ES-I3 (cell line): Measurements from ENCODE around the gene ZNF85.
A peak's percentile ranks its signal among the peaks of the same experiment; 100 is the strongest.
"Not testable (repeated sequence)": the region's sequence is repeated elsewhere in the genome, so short reads cannot be mapped to it uniquely, and the experiment has no call there.

Experiments used
- H3K36me3 ChIP-seq: 2 replicates; pipeline ENCODE4 v1.6.1; 2013; ENCODE audit warnings: mild to moderate bottlenecking, low read length, control low read depth, moderate library complexity; ENCODE audit not compliant: insufficient read depth
- H3K4me1 ChIP-seq: 2 replicates; pipeline ENCODE4 v1.6.1; 2013; ENCODE audit warnings: mild to moderate bottlenecking, control low read depth, low read length; ENCODE audit not compliant: insufficient read depth
- H3K9ac ChIP-seq: 2 replicates; pipeline ENCODE4 v1.6.1; 2013; ENCODE audit warnings: low read depth, mild to moderate bottlenecking, low read length, moderate library complexity
- H3K9me3 ChIP-seq: 2 replicates; pipeline ENCODE4 v1.6.1; 2013; ENCODE audit warnings: mild to moderate bottlenecking, low read length, moderate library complexity; ENCODE audit not compliant: control insufficient read depth, insufficient read depth

ZNF85 gene

DNA sequence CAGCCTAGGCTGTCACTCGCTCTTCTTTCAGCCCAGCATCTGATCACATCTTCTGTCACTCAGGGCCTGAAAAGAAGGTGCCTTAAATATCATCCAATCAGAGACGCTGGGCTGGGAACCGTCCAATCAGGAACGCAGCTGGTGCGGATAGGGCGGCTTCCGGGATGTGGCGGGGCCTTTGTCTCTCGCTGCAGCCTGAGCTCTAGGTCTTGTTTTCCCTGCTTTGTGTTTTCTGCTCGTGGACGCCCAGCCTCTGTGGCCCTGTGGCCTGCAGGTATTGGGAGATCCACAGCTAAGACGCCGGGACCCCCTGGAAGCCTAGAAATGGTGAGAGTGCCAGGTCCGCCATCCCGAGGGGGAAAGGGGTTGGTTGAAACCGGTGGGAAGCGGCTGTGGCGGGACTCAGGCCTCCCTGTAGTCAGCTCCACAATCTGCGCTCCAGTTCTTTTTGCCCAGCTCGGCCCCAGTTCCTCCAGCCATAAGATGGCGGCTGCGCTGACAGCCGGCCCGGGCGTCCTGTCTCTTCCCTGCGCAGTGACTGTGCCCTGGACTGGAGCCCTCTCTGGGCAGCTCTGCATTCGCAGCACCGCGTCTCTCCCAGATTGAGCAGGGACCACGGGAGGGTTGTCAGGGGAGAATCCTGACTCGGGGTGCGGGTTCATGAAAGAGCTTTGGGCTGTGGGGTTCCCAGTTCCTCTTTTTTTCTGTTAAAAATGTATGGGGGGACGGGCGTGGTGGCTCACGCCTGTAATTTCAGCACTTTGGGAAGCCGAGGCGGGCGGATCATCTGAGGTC is at the start of gene ZNF85:
Gene ZNF85 (plus strand): TSS at position 175 of the 795 bp plus-strand sequence. CDS start 150 bp downstream, at position 325.
- Histone ChIP-seq H3K9ac (peak within 1 kb of the TSS; percentile 92), H3K9me3 (no peaks in the 10 kb centered on the region), H3K4me1 (no peaks in the 10 kb centered on the region), H3K36me3 (no peaks in the 10 kb centered on the region)

DNA sequence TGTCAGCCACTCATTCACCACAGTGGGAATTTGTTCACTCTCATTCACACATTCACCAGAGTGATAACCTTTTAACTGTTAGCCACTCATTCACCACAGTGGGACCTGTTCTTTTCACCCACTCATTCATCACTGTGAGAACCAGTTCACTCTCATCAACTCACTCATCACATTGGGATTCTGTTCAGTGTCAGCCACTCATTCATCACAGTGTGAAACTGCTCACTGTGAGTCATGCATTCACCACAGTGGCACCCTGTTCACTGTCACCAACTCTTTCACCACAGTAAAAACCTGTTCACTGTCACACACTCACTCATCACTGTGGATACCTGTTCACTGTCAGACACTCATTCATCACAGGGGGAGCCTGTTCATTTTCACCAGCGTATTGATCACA is 43.5 kb upstream of the ZNF85 start:
- H3K4me1 ChIP-seq = no peaks in the 10 kb centered on the region
- H3K9me3 ChIP-seq = no peaks in the 10 kb centered on the region; the same call in 1 of the 2 replicates
- H3K9ac ChIP-seq = no peak overlapping the region
- no peaks in the 10 kb centered on the region for H3K36me3 ChIP-seq

DNA sequence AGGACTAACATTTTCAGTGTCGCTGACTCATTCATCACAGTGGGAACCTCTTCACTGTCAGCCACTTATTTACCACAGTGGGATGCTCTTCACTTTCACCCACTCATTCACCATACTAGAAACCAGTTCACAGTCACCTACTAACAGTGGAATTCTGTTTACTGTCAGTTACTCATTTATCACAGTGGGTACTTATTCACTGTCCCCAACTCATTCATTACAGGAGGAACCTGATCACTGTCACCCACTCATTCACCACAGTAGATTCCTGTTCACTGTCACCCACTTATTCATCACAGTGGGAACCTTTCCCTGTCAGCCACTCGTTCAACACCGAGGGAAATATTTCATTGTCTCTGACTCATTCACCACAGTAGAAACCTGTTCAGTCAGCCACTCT is 10.1 kb upstream of the ZNF85 start:
- Histone ChIP-seq H3K9me3 (no peaks in the 10 kb centered on the region), H3K9ac (no peak overlapping the region), H3K4me1 (no peaks in the 10 kb centered on the region), H3K36me3 (no peaks in the 10 kb centered on the region)

DNA sequence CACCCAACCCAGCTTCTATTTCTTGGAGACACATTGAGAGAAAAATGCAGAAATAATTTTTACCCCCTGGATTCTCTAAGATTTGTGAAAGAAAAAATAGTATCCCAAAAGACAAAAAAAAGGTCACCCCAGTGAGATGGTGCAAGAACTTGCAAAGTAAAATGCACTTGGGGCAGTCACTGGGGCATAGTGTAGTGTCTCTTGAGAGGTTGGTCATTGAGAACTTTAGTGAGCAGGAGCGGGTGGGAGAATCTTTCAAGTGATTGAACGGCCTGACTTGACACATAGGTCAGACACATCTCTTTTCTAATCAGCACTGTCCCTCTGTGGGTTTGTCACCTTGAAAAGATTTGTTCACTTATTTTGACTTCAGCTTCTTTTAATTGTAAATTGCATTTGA is 2.4 kb downstream of the ZNF85 start:
- H3K9ac ChIP-seq = no peak overlapping the region
- no peaks in the 10 kb centered on the region for H3K9me3 ChIP-seq
- H3K36me3 ChIP-seq = no peaks in the 10 kb centered on the region
- H3K4me1 ChIP-seq = no peaks in the 10 kb centered on the region

DNA sequence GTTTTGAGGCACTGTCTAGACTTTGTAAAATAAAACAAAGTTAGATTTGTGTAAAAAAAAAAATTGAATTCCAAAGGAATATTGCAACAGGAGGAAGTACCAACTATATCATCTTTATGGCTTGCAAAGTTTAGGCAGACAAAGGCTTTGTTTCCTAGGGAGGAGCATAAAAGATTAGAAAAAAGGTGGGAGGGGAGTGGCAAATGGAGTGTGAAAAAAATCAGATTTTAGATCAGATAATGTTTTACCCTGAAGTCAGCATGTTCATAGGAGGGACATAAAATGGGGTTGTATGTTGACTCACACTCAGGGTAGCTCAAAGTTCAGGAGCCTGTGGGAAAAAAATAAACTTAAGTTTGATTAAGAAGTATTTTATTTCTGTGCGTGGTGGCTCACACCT is 3.7 kb downstream of the ZNF85 start:
- no peaks in the 10 kb centered on the region for H3K9me3 ChIP-seq
- H3K36me3 ChIP-seq = no peaks in the 10 kb centered on the region
- H3K4me1 ChIP-seq = no peaks in the 10 kb centered on the region
- no peak overlapping the region for H3K9ac ChIP-seq

DNA sequence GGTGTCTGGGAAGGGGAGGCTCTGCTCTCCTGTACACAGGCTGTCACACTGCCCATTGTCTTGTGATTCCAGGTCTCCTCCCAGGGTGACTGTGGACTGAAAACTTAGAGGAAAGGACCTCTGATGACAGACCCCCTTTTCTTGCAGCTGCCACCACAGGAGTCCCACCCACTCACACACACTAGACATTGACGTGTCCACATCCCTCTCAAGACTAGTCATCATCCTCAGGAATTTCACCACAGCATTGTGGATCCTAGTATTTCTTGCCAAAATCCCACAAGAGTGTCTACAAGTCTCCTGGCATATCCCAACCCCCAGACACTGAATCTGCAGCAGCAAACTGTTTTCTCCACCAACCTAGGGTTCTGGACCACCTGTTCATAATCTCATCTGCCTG is 5.3 kb downstream of the ZNF85 start:
- H3K4me1 ChIP-seq = no peaks in the 10 kb centered on the region
- H3K9me3 ChIP-seq = no peaks in the 10 kb centered on the region
- H3K9ac ChIP-seq = no peak overlapping the region
- H3K36me3 ChIP-seq = no peaks in the 10 kb centered on the region

DNA sequence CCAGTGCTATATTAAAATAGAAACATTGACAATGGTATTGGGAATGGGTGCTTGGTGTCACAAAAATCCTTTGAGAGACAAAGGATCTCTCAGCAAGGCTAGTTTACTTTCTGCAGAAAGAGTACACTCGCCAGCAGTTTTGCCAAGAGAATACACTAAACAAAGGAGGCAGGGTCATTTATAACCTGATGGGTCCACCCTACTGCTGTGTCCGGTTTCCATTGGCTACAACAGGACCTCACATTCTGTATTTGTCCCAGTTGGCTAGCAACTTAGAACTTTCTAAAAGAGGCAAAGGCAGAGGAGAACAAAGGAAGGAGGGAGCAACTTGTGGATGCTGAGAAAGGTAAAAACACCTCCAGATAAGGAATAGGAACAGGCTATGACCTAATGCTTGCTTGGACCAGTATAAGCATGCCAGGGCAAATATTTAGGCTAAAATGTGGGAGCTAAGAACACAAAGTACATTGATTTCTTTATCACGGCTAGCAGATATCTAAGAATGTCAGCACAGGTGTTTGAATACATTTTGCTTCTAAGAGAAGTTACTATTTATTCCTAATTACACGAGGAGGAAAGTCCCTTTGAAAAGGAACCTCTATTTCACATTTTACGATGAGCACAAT is 13.4 kb downstream of the ZNF85 start:
- H3K4me1 ChIP-seq, H3K9me3 ChIP-seq: not testable (repeated sequence)
- H3K36me3 ChIP-seq = peaks cover 15% of the 10 kb centered on the region

DNA sequence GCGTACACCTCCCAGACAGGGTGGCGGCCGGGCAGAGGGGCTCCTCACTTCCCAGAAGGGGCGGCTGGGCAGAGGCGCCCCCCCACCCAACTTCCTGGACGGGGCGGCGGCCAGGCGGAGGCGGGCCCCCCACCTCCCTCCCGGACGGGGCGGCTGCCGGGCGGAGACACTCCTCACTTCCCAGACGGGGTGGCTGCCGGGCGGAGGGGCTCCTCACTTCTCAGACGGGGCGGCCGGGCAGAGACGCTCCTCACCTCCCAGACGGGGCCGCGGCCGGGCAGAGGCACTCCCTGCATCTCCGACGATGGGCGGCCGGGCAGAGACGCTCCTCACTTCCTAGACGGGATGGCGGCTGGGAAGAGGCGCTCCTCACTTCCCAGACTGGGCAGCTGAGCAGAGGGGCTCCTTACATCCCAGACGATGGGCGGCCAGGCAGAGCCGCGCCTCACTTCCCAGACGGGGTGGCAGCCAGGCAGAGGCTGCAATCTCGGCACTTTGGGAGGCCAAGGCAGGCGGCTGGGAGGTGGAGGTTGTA is 29.6 kb downstream of the ZNF85 start:
- not testable (repeated sequence) for H3K9ac ChIP-seq, H3K4me1 ChIP-seq, H3K9me3 ChIP-seq, H3K36me3 ChIP-seq

More for the DNA sequence above, 13.4 kb downstream of the ZNF85 start:
- H3K9ac ChIP-seq = not testable (repeated sequence)

DNA sequence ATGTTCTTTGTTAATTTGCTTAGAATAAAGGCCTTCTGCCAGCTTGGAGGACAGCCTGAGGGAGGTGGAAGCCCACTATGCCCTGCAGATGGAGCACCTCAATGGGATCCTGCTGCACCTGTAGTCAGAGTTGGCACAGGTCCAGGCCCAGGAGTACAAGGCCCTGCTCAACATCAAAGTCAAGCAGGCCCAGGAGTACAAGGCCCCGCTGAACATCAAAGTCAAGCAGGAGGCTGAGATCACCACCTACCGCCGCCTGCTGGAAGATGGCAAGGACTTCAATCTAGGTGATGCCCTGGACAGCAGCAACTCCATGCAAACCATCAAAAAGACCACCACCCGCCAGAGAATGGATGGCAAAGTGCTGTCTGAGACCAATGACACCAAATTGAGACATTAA is 41.7 kb downstream of the ZNF85 start:
- Histone ChIP-seq H3K36me3 (no peaks in the 10 kb centered on the region), H3K4me1 (no peaks in the 10 kb centered on the region), H3K9ac (no peak overlapping the region), H3K9me3 (no peaks in the 10 kb centered on the region)

DNA sequence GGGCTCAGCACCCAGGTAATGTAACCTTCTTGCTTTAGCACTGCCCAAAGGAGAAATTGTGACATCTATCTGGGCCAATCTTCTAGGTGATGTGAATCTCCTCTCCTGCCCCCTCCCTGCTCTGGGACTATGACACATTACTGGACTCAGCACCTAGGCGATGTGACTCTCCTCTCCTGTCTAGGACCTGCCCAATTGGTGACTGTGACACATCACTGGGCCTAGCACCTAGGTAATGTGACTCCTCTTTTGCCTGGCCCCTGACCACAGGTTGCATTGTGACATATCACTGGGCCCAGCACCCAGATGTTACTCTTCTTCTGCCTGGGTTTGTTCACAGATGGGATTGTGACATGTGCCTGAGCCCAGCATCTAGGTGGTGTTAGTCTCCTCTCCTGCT is 45.0 kb downstream of the ZNF85 start:
- no peak overlapping the region for H3K9ac ChIP-seq
- no peaks in the 10 kb centered on the region for H3K9me3 ChIP-seq
- no peaks in the 10 kb centered on the region for H3K4me1 ChIP-seq
- H3K36me3 ChIP-seq = no peaks in the 10 kb centered on the region; the same call in 1 of the 2 replicates

DNA sequence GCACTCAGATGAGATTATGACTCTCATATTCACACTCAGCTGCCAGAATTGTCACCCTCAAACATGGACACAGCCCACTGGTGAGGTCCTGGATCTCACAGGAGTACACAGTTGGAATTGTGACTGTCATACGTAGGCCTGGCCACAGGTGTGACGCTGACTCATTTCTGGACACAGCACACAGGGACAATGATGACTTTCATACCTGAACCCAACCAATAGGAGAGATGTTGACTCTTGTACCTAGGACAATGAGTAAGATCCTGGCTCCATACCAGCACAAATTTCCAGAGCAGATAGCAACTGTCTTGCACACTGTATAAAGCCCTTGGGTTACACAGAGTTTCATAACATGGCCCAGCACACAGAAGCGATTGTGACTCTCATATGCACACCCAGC is 46.4 kb downstream of the ZNF85 start:
- no peaks in the 10 kb centered on the region for H3K9me3 ChIP-seq
- H3K4me1 ChIP-seq = no peaks in the 10 kb centered on the region
- no peak overlapping the region for H3K9ac ChIP-seq
- H3K36me3 ChIP-seq = no peaks in the 10 kb centered on the region; the same call in 1 of the 2 replicates

DNA sequence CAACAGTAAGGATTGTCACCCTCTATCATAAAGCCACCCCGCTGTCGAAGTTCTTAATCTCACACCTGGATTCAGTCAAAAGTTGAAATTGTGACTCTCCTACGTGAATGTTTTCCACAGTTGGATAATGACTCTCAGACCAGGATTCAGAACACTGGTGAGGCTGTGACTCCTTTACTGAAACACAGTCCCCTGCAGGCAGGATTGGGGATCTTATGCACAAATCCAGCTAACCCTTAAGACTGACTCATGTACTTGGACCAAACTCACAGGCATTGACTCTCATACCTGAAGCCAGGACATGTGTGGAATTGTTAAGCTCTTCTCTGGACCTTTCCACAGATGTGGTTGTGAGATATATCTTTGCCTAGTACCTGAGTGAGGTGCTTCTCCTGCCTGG is 46.8 kb downstream of the ZNF85 start:
- no peaks in the 10 kb centered on the region for H3K4me1 ChIP-seq
- H3K9ac ChIP-seq = no peak overlapping the region
- no peaks in the 10 kb centered on the region for H3K9me3 ChIP-seq
- H3K36me3 ChIP-seq = no peaks in the 10 kb centered on the region; the same call in 1 of the 2 replicates

DNA sequence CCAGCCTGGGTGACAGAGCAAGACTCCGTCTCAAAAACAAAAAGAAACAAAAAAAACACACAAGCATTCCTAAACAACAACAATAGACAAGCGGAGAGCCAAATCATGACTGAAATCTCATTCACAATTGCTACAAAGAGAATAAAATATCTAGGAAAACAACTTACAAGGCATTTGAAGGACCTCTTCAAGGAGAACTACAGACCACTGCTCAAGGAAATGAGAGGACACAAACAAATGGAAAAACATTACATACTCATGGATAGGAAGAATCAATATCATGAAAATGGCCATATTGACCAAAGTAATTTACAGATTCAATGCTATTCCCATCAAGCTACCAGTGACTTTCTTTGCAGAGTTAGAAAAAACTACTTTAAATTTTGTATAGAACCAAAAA is 69.7 kb downstream of the ZNF85 start:
- not testable (repeated sequence) for H3K36me3 ChIP-seq, H3K9ac ChIP-seq, H3K9me3 ChIP-seq, H3K4me1 ChIP-seq

DNA sequence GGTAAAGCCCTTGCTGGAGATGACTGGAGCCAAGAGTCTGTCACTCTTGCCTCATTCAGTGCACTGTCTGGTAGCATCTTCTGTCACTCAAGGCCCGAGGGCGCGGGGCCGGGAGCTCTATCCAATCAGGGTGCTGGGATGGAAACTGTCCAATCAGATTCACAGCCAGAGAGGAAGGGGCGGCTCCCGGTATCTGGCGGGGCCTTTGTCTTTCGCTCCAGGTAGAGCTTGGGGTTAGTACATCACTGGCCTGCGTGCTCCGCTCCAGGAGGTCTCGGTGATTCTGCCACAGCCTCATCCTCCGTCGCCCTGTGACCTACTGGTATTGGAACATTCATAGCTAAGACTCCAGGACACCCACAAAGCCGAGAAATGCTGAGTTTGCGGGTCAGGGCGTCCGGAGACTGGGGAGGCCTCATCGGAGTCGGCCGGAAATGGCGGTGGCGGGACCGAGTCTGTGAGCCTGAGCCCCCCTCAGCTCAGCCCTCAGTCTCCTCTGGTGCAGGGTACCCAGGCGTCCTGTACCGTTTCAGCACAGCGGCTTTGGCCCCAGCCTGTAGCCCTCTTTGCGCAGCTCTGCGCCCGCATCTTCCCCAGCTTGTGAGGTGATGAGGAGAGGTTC is 76.8 kb downstream of the ZNF85 start:
- no peaks in the 10 kb centered on the region for H3K9me3 ChIP-seq
- H3K9ac ChIP-seq = peak overlapping the region; percentile 100
- H3K4me1 ChIP-seq = no peaks in the 10 kb centered on the region
- H3K36me3 ChIP-seq = no peaks in the 10 kb centered on the region
